Mucosa of gallbladder (tissue), 1 donor: ENCODE results near the gene CCDC126. TPM values are rescaled to one million over a fixed set of nuclear protein-coding genes. Genes with fewer than 3 reads are reported as not detected.
A peak's percentile ranks its signal among the peaks of the same experiment; 100 is the strongest.
"Not testable (repeated sequence)": the region's sequence is repeated elsewhere in the genome, so short reads cannot be mapped to it uniquely, and the experiment has no call there.

Experiments used
- DNase-seq: peaks from one replicate; pipeline ENCODE4 v3.0.0-alpha.2; 2020; ENCODE audit warnings: low spot score
- total RNA-seq: library from RNA; stranded (reverse); gene quantifications from one replicate; pipeline ENCODE4 v1.2.1, GENCODE V29; 2021
- donor health status: DM: no; HTN: no; CAD: no.

The CCDC126 gene, protein sequence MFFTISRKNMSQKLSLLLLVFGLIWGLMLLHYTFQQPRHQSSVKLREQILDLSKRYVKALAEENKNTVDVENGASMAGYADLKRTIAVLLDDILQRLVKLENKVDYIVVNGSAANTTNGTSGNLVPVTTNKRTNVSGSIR
- 11.5 TPM for total RNA-seq

DNA sequence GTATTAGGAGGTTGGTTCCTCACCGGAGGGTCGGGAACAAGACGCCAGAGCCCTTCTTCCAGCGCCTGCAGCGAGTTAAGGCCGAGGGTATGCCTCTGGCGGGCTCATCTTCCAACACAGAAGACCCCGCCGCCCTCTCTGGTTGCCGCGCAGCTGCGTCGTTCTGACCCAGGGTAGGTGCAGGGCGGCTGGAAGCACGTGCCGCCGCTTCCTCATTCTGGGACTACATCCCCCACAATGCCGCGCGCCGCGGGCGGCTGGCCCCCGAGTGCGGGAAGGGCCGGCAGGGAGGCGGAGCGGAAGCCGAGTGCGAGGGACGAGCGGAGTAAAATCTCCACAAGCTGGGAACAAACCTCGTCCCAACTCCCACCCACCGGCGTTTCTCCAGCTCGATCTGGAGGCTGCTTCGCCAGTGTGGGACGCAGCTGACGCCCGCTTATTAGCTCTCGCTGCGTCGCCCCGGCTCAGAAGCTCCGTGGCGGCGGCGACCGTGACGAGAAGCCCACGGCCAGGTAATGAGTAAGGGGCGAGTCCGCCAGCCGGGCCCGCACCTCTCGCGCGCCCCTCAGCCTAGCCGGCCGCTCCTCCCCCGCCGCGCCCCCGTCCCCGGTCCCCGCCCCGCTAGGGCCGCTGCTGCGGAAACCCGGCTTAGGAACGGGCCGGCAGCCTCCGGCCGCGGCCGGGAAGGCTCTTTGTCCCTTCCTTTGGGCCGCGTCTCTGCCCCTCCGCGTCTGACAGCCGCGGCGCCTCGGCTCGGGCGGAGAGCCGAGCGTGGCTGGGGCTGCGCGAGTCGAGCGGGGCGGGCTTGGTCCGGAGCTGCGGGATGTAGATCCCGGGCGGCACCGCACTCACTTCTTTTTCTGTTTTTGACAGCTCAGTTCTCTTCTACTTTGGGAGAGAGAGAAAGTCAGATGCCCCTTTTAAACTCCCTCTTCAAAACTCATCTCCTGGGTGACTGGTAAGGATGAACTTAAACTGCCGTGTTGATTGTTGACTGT lies at the start of gene CCDC126:
Gene CCDC126 (plus strand): TSS at position 289 of the 998 bp plus-strand sequence. CDS start 13,934 bp downstream, outside the sequence.
- peak; percentile 92 for DNase-seq

DNA sequence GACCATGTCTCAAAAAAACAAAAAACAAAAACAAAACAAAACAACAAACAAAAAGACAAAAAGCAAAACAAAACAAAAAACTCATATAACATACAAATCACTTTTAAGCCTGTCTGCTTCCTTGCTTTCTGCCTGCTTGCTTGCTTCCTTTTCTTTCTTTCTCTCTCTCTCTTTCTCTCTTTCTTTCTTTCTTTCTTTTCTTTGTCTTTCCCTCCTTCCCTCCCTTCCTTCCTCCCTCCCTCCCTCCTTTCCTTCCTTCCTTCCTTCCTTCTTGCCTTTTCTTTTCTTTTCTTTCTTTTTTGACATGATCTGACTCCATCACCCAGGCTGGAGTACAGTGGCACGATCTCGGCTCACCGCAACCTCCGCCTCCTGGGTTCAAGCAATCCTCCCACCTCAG lies 49.5 kb upstream of the CCDC126 start:
- no peak for DNase-seq

DNA sequence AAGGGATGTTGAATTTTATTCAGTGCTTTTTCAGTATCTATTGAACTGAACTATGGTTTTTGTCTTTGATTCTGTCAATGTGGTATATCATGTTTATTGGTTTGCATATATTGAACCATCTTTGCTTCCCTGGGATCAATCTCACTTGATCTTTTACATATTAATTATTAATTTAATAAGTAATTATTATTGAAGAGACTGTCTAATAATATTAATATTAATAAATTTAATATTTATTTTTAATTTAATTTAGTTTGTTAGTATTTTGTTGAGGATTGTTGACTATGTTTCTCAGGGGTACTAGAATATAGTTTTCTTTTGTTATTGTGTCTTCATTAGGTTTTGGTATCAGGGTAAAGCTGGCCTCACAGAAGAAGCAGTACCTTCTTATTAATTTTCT lies 38.9 kb upstream of the CCDC126 start:
- DNase-seq: no peak

DNA sequence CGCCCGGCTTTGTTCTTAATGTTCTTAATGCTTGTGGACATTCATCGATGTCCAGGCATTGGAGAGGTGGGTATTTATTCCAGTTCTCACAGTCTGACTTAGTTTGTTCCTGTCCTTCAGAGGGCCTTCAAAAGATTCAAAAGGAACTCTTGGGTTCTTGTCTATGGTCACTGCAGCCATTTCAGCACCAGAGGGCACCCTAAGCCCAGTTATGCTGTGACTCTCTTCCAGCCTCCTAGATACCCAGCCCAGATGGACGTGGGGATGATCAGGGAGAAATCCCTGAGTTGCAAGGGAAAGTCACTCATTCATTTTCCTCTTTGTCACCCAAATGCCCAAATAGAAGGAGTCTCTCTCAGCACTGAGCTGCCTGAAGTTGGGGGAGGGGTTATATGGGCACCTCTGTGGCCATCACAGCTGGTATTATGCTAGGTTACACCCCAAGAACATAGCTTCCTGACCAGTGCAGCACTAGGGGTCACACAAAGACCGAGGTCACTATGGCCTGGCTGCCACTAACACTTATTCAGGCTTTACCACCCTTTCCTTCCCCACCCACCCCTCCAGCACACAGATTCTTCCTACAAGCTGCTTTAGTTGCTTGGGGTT lies 26.5 kb upstream of the CCDC126 start:
- DNase-seq: peak; percentile 73

DNA sequence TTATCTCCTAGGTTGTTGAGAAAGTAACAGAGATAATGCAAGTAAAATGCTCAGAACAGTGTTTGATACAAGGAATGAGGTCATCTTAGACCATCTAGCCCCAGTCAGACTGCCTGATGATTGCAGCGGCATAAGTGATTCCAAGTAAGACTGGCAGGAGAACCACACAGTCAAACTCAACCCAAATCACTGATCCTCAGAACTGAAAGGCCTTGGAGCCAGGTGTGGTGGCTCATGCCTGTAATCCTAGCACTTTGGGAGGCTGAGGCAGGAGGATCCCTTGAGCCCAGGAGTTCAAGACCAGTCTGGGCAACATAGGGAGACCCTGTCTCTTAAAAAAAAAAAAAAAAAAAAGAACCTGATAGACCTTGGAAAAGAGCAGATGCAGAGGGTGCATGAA lies 15.2 kb upstream of the CCDC126 start:
- DNase-seq: not testable (repeated sequence)

DNA sequence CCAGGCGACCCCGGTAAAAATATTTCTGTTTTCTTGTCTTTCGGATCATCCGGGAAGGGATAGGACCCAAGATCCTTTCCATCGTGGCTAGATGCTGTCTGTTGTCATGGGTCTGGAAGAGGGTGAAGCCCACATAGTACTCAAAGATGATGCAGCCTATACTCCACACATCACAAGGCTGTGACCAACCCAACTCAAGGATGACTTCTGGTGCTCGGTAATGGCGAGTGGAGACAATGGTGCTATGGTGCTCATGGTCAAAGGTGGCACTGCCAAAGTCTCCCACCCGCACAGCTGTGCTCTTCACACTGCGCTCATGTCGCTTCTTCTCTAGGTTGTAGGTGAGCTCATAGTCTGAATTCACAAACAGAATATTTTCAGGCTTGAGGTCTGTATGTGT lies 11.9 kb upstream of the CCDC126 start:
- not testable (repeated sequence) for DNase-seq

DNA sequence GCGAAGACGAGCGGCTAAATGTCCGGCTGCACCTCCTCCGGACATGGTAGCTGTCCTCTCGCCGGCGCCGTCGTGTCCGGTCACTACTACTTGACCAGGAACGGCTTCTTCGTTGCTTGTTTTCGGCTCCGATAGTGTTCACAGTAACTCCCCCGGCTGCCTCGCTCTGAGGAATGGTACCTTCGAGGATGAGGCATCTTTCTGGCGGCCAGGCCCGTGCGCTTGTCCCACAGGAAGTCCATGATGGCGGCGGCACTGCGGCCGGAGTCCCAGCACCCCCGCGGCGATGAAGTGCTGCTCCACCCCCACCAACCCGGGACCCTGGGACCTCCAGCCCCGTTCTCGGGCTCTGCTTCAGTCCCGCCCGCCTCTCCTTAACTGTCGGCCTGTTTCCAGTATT lies 11.0 kb upstream of the CCDC126 start:
- no peak for DNase-seq

DNA sequence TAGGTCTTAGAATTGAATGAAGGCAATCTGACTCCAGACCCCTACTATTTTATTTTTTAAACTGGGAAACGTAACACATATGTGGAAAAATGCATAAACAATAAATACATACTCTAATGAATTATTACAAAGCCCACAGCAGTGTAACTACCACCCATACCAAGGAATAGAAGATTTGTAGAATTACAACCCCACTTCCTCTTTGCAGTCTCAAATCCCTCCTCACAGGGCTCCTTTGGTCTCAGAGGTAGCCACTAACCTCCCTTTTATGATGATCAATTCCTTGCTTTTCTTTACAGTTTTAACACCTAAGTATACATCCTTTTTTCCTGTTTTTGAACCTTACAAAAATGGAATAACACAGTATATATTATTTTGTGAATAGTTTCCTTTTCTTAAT lies 6.7 kb upstream of the CCDC126 start:
- no peak for DNase-seq

DNA sequence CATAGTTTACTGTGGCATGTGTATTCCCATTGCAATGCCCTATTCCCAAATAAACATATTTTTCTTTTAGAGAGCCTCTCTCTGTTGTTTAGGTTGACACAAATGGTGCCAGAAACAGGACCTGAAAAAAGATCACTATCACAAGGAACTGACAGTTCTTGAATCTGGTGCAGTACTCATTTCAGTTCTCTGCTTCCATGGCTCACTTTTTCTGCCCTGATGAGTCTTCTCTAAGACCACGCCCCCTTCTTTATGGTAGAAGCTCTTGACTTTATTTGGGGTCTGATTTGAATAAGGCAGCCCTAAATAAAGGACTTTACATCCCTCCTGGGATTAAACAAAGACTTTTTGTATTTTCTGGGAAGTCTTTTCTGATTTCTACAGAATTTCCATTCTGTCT lies 3.5 kb upstream of the CCDC126 start:
- no peak for DNase-seq

DNA sequence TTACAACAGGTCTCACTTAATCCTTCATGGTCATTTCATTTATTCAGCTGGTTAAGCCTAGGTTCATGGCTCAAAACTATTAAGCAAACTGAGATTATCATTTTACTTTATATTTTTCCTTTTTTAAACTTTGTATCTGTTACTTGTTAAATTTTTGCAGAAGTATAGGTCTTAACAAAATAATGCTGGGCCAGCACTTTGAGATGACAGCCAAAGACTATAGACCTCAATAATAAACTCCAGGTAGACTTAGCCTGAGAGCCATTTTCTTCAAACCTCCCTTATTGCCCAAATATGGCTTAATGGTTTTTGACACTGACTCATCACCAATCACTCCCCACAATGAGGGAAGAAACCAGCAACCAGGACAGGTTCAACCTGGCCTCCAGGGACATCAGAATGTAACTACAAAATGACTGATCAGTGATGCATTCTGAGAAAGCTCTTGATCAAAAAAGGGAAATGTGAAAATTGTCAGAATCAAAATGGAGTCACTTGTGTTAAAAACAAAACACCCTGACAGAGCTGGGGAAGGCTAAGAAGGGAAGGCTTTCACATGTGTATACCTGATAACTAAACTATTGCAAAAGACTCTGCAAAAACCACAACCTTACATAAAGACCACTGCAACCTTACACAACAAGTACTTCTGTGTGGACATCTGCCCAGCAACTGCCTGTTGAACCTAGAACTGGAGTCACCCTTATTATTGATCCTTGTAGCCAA lies 2.1 kb upstream of the CCDC126 start:
- DNase-seq: no peak

DNA sequence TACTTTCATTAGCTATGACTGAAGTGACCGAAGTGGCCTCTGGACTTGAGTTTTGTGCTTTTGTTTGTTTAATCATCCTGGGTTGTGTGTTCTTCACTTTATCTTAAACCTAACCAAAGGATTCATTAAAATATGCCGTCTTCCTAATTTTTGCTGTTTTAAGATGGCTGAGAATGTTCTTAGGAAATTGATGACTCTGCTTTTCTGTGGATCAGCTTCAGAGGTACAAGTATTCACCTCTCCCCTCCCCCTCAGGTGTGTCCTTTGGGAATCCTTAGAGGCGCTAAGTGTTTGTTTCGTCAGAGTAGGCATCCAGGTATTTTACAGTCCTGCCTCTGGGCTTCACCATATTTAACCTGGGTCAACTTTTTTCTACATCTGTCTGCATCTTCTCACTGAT lies 1.1 kb downstream of the CCDC126 start:
- no peak for DNase-seq

DNA sequence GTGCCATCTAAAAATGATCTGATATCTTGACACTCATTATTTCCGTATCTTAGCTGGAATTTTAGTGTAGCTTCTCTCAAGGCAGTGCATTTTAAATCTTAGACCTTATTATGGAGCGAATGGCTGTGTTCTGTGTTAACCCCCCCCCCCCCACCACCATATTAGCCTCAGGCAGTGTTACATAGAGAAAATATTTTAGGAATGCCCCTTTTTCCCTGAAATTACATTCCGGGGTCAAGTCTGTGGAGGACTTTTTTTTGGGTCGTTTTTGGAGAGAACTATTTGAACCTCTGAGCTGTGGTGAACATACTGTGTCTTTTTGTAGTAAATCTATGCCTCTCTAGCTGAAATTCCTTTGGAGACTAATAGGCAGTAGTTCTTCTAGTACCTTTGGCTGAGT lies 3.1 kb downstream of the CCDC126 start:
- no peak for DNase-seq

DNA sequence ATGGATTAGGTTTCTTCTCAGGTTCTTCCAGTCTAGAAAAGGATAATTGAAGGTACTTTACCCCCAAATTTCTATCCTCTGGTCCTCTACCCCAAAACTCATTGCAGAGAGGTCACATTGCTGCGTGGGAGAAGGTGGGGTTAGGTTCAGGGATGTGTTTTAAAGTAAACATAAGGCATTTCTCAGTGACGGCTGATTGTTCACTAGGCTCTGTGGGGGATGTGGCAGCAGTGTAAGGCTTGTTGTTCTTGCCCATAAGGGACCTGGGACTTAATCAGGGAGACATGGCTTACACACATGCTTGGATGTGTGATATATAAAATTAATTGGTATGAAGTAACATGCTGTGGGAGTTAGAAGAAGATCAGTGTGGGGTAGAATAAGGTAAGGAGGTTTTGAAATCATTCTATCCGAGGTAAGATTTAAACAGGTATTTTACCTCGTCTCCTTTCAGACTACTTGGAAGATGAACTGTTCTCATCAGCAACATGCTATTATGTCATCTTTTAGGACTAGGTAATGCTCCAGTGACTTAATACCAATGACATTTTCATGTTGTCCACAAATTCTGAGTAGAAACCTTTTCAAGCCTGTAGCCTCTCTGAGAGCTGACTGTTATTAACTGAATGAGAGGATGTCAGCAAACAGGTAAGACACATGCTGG lies 6.6 kb downstream of the CCDC126 start:
- DNase-seq: no peak

DNA sequence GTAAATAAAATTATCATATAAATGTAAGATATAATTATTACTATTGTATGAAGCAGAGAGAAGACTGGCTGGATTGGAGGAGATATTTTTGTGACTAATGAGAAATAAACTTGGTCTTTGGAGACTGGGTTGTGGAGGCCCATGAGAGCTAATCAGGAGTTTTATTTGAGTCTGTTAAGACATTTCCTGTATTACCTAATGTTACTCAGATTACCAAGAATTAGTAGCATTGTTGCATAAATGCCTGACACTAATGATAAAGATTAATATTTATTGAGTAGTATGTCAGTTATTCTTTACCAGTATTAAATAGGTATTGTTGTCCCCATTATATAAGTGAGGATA lies 7.1 kb downstream of the CCDC126 start:
- DNase-seq: no peak

DNA sequence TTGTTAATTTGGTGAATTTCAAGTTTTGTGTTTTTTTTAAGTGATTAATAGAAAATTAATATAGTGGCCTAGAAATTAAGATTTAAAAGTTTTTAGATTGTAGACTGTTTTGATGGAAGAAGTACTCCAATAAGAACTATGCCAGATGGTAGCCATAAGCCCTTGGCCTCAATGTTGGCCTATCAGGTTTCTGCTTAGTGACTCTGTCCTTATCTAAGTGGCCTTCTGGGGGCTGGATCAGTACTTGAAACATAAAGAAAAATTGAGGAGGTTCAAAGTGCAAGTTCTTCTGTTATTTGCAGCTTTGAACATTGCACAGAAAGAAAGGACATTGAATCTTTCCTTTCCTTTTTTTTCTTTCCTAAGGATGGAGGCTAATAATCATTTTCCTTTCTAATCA lies 9.9 kb downstream of the CCDC126 start:
- DNase-seq: no peak

DNA sequence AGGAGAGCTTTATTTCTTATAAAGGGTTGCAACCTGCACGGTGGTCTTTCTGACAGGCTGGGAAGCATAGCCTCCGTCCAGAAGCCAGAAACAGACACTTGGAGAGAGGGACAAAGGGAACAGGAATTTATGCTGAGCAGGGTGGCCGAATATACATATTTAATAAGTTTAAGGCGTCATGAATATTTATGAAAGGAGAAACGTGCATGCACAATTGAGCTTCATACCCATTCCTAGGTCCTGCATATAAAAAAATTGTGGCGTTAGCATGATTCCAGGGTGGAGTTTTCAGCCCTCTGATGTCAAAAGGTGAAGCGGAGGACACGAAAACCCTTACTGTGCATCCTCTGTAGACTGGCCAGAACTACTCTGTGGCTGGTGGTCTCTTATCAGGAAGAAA lies 10.7 kb downstream of the CCDC126 start:
- no peak for DNase-seq

DNA sequence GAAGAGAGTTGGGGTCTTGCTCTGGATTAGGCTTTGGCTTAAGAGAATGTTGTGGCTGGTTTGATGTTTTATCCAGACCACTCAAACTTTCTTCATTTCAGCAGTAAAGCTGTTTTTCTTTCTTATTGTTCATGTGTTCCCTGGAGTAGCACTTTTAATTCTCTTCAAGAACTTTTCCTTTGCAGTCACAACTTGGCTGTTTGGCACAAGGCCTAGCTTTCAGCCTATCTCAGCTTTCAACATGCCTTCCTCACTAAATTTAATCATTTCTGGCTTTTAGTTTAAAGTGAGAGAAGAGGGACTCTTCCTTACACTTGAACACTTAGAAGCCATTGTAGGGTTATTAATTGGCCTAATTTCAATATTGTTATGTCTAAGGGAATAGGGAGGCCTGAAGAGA lies 18.1 kb downstream of the CCDC126 start:
- DNase-seq: no peak

DNA sequence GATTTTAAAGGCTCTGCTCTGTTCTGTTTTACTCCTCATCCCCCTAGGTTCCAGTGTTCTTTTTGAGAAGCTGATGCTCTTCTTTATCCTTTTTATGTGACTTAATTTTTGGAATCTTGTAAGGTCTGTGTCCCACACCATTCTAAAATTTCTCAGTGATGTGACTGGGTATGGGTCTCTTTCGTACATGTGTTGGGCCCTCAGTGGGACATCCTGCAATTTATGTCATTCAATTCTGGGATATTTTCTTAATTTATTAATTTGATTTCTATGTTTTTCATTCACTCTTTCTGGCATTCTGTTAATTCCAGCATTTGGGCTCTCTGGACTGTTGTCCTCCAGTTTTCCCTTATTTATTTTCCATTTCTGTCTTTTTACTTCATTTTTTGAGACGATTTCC lies 19.4 kb downstream of the CCDC126 start:
- no peak for DNase-seq

DNA sequence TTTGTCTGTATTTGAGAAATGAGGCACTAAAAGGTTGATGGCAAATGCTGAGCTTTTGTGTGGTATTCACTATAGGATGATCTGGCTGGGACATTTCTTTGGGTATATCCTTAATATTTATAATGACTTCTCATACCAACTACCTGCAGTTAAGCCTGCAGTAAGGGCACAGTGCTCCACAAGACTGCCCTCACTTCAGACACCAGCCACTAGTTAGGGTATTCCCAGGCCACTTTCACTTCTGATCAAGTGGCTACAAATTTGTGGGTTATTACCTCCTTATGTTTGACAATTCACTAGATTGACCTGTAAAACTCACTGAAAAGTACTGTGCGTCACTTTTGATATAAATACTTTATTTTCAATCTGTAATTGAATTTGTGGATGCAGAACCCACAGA lies 20.3 kb downstream of the CCDC126 start:
- DNase-seq: no peak

DNA sequence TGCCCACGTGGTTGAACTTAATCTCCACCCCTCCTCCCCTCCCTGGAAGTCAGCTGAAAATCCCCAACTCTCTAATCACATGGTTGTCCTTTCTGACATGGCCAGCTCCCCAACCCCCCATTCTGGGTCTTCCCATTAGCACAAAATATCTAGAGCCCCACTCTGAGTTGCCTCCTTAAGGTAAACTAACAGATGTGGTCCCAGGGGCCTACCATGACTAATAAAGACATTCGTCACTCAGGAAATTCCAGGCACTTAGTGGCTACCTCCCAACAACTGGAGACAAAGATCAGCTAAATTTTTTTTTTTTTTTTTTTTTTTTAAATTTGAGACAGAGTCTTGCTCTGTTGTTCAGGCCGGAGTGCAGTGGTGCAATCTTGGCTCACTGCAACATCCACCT lies 21.1 kb downstream of the CCDC126 start:
- DNase-seq: no peak

DNA sequence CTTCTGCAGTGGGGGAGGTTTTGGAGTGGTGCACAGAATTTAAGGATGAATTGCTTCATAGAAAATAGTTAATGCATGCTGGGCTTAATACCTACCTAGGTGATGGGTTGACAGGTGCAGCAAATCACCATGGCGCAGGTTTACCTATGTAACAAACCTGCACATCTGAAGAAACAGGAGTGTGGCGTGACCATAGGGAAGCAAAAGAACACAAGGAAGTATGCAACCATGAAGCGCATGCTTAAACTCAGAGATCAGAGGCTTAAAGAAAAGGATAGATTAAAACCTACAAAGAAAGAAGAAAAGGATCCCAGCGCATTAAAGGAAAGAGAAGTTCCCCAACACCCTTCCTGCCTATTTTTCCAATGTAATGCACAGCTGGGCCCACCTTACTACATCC lies 22.0 kb downstream of the CCDC126 start:
- no peak for DNase-seq

DNA sequence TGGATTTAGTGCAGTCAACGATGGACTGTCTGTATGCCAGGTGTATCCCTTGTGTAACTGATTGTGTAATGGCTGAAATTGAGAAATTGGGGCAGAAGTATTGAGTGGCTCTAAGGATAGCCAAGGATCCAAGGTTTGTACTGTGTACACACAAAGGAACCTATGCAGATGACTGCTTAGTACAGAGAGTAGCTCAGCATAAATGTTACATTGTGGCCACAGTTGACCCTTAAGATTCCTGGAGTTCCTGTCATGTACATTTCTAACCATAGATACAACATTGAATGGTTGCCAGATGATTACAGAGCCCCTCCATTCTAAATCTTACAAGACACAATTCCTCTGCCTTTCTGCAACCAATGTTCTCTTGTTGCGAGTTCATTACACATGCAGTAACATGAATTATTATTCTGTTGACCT lies 25.3 kb downstream of the CCDC126 start:
- DNase-seq: no peak
